PFSK-1 (cell line): ENCODE results near the gene TMEM171.

Source experiments
- POLR2AphosphoS5 ChIP-seq: IDR thresholded peaks from 2 replicates; pipeline ENCODE4 v1.6.1; 2012; ENCODE audit warnings: low read depth, mild to moderate bottlenecking, control low read depth, low read length, moderate library complexity
- TF ChIP-seq, protein P1 (sequence below), 2 experiments: IDR thresholded peaks; 2 replicates each; pipeline versions ENCODE4 v1.6.1 to v1.8.0; 2011 to 2012; ENCODE audit warnings: low read depth in 2 of 2, low read length in 2 of 2, control low read depth in 1 of 2, inconsistent platforms in 1 of 2, mild to moderate bottlenecking in 1 of 2, moderate library complexity in 1 of 2; ENCODE audit not compliant: insufficient read depth in 1 of 2

DNA sequence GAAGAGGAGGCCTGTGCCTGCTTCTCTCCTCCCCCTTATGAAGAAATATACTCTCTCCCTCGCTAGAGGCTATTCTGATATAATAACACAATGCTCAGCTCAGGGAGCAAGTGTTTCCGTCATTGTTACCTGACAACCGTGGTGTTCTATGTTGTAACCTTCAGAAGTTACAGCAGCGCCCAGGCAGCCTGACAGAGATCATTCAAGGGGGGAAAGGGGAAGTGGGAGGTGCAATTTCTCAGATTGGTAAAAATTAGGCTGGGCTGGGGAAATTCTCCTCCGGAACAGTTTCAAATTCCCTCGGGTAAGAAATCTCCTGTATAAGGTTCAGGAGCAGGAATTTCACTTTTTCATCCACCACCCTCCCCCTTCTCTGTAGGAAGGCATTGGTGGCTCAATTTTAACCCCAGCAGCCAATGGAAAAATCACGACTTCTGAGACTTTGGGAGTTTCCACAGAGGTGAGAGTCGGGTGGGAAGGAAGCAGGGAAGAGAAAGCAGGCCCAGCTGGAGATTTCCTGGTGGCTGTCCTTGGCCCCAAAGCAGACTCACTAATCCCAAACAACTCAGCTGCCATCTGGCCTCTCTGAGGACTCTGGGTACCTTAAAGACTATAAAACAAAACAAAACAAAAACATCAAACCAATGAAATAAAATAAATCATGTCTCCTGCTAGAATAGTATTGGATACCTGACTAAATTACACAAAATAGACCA, 53.9 kb downstream of the TMEM171 start:
- TF ChIP-seq POLR2AphosphoS5 = no peak
- TF ChIP-seq, protein P1, sequence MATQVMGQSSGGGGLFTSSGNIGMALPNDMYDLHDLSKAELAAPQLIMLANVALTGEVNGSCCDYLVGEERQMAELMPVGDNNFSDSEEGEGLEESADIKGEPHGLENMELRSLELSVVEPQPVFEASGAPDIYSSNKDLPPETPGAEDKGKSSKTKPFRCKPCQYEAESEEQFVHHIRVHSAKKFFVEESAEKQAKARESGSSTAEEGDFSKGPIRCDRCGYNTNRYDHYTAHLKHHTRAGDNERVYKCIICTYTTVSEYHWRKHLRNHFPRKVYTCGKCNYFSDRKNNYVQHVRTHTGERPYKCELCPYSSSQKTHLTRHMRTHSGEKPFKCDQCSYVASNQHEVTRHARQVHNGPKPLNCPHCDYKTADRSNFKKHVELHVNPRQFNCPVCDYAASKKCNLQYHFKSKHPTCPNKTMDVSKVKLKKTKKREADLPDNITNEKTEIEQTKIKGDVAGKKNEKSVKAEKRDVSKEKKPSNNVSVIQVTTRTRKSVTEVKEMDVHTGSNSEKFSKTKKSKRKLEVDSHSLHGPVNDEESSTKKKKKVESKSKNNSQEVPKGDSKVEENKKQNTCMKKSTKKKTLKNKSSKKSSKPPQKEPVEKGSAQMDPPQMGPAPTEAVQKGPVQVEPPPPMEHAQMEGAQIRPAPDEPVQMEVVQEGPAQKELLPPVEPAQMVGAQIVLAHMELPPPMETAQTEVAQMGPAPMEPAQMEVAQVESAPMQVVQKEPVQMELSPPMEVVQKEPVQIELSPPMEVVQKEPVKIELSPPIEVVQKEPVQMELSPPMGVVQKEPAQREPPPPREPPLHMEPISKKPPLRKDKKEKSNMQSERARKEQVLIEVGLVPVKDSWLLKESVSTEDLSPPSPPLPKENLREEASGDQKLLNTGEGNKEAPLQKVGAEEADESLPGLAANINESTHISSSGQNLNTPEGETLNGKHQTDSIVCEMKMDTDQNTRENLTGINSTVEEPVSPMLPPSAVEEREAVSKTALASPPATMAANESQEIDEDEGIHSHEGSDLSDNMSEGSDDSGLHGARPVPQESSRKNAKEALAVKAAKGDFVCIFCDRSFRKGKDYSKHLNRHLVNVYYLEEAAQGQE (IDR thresholded peaks at IDR 0.05; ENCODE audit: insufficient read depth in 1 of 2, low read depth in 2 of 2, low read length in 2 of 2) = no peak
